HFFc6 (cell line): ENCODE data around the gene GRAMD1A. TPM values are rescaled to one million over a fixed set of nuclear protein-coding genes. Genes with fewer than 3 reads are reported as not detected.
"Not testable (repeated sequence)": the region's sequence is repeated elsewhere in the genome, so short reads cannot be mapped to it uniquely, and the experiment has no call there.

ENCODE experiments used
- DNase-seq: peaks from one replicate; pipeline ENCODE4 v3.0.0-alpha.2; 2018
- H3K27ac Mint-ChIP-seq: 2 replicates; pipeline ENCODE4 v1.8.0; 2020; ENCODE audit warnings: mild to moderate bottlenecking, mixed read lengths
- H3K27me3 Mint-ChIP-seq: 2 replicates; pipeline ENCODE4 v1.8.0; 2021; ENCODE audit warnings: mild to moderate bottlenecking, moderate library complexity, mixed read lengths; ENCODE audit not compliant: insufficient read depth
- H3K36me3 Mint-ChIP-seq: 2 replicates; pipeline ENCODE4 v1.8.0; 2021; ENCODE audit warnings: low read depth, mixed read lengths
- H3K4me1 Mint-ChIP-seq: 2 replicates; pipeline ENCODE4 v1.8.0; 2020; ENCODE audit warnings: low read depth, mixed read lengths
- H3K4me3 Mint-ChIP-seq: 2 replicates; pipeline ENCODE4 v1.8.0; 2020; ENCODE audit warnings: mild to moderate bottlenecking, moderate library complexity, mixed read lengths
- H3K9me3 Mint-ChIP-seq: 2 replicates; pipeline ENCODE4 v1.8.0; 2020; ENCODE audit warnings: mild to moderate bottlenecking, mixed read lengths
- CTCF ChIP-seq: fragments of 200-600 bp; sonication (generic); IDR thresholded peaks from 2 replicates; pipeline ENCODE4 v1.5.0; 2021; ENCODE audit warnings: antibody characterized with exemption, mild to moderate bottlenecking
- total RNA-seq, 6 experiments: library from RNA; stranded (reverse); fragmentation: NEBNext Ultra II Directional; extraction: Animal tissue kit (Norgen Biotek cat#: 25700); gene quantifications; 2 replicates in 1 of 6; 3 replicates in 5 of 6; pipeline ENCODE4 v1.2.3, GENCODE V29; 2021

Gene GRAMD1A
- total RNA-seq, 6 experiments from 2014 or later: 48.2 to 51.3 (median 50.0) TPM

DNA sequence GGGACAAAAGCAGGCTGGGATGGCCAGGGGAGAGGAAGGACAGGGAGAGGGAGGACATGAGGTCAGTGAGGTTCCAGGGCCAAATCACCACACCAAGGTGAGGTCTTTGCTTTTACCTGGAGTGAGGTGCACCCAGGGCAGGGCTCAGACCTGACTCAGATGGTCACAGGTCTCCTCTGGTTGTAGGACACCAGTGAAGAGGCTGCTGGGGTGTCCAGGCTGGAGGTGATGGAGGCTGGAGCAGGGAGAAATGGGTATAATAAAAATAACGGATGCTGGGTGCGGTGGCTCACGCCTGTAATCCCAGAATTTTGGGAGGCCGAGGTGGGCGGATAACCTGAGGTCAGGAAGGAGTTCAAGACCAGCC, 6.9 kb downstream of the GRAMD1A start:
- no peak for DNase-seq
- no peak overlapping the region; the same call in 1 of the 2 replicates for H3K4me3 Mint-ChIP-seq

DNA sequence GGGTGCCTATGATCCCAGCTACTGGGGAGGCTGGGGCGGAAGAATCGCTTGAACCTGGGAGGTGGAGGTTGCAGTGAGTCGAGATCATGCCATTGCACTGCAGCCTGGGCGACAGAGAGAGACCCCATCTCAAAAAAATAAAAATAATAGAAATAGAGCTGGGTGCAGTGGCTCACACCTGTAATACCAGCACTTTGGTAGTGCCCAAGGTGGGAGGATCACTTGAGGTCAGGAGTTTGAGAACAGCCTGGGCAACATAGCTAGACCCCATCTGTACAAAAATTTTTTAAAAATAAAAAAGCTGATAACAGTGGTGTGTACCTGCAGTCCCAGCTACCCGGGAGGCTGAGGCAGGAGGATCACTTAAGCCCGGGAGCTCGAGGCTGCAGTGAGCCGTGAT, 7.3 kb downstream of the GRAMD1A start:
- H3K4me1 Mint-ChIP-seq: peaks cover 35% of the 10 kb centered on the region
- H3K9me3 Mint-ChIP-seq, H3K4me3 Mint-ChIP-seq, DNase-seq, H3K27me3 Mint-ChIP-seq, H3K27ac Mint-ChIP-seq, H3K36me3 Mint-ChIP-seq: not testable (repeated sequence)

More for the DNA sequence above, 6.9 kb downstream of the GRAMD1A start:
- Mint-ChIP-seq H3K9me3 (no peaks in the 10 kb centered on the region), H3K4me1 (peaks cover 39% of the 10 kb centered on the region), H3K27me3 (no peaks in the 10 kb centered on the region), H3K27ac (peak overlapping the region; percentile 53; the same call in 1 of the 2 replicates), H3K36me3 (peaks cover 10% of the 10 kb centered on the region; the same call in 1 of the 2 replicates)
- no peak for TF ChIP-seq CTCF

DNA sequence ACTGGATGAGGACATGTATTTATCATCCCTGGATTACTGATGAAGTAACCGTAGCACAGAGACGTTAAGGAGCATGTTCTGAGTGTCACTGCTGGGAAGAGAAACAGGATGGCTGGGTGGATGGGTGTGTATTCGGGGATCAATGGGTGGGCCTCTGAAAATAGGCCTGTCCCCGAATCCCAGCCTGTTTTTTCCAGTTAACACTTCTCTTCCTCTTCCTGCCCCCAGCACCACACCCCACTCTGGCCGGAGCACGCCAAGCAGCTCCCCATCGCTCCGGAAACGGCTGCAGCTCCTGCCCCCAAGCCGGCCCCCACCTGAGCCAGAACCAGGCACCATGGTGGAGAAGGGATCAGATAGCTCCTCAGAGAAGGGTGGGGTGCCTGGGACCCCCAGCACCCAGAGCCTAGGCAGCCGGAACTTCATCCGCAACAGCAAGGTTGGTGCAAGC, 8.8 kb downstream of the GRAMD1A start:
- no peak for TF ChIP-seq CTCF
- Mint-ChIP-seq H3K27ac (no peak overlapping the region), H3K9me3 (no peaks in the 10 kb centered on the region), H3K36me3 (no peaks in the 10 kb centered on the region), H3K4me1 (peaks cover 22% of the 10 kb centered on the region), H3K4me3 (no peak overlapping the region), H3K27me3 (peaks cover 1% of the 10 kb centered on the region; the same call in 1 of the 2 replicates)
- DNase-seq: no peak

GRCh38 chr19:35009424-35010415, 9.6 kb downstream of the GRAMD1A start:
- no peak for DNase-seq
- Mint-ChIP-seq H3K4me3 (no peak overlapping the region), H3K27me3 (peaks cover 1% of the 10 kb centered on the region; the same call in 1 of the 2 replicates), H3K27ac (no peak overlapping the region), H3K4me1 (peaks cover 17% of the 10 kb centered on the region), H3K9me3 (no peaks in the 10 kb centered on the region), H3K36me3 (peaks cover 4% of the 10 kb centered on the region; the same call in 1 of the 2 replicates)
- no peak for TF ChIP-seq CTCF

GRCh38 chr19:35011091-35011689, 11.1 kb downstream of the GRAMD1A start:
- H3K4me1 Mint-ChIP-seq: peaks cover 10% of the 10 kb centered on the region
- H3K27me3 Mint-ChIP-seq: peaks cover 1% of the 10 kb centered on the region; the same call in 1 of the 2 replicates
- no peak for TF ChIP-seq CTCF
- no peak overlapping the region for H3K27ac Mint-ChIP-seq
- no peaks in the 10 kb centered on the region for H3K9me3 Mint-ChIP-seq
- DNase-seq: no peak
- peaks cover 12% of the 10 kb centered on the region; the same call in 1 of the 2 replicates for H3K36me3 Mint-ChIP-seq
- no peak overlapping the region for H3K4me3 Mint-ChIP-seq
